Adipocyte (in vitro differentiated cells): ENCODE data around the gene DNAJC16.

Experiments
- DNase-seq: peaks from one replicate; pipeline ENCODE4 v3.0.0-alpha.2; 2015; ENCODE audit warnings: low read depth
- H3K27me3 ChIP-seq: replicated peaks from 2 replicates; pipeline ENCODE4 v1.7.0; 2013; ENCODE audit warnings: mild to moderate bottlenecking, low read length, moderate library complexity; ENCODE audit not compliant: control insufficient read depth, insufficient read depth
- H3K36me3 ChIP-seq: 2 replicates; pipeline ENCODE4 v1.7.0; 2013; ENCODE audit warnings: low read length, mild to moderate bottlenecking, moderate library complexity; ENCODE audit not compliant: control insufficient read depth, insufficient read depth, severe bottlenecking
- H3K4me1 ChIP-seq: 2 replicates; pipeline ENCODE4 v1.7.0; 2013; ENCODE audit warnings: mild to moderate bottlenecking, low read length, moderate library complexity; ENCODE audit not compliant: control insufficient read depth, insufficient read depth
- H3K4me3 ChIP-seq: 2 replicates; pipeline ENCODE4 v1.7.0; 2013; ENCODE audit warnings: mild to moderate bottlenecking, low read length, moderate library complexity
- H3K9ac ChIP-seq: 2 replicates; pipeline ENCODE4 v1.7.0; 2013; ENCODE audit warnings: mild to moderate bottlenecking, low read length, moderate library complexity
- H3K9me3 ChIP-seq: 2 replicates; pipeline ENCODE4 v1.7.0; 2013; ENCODE audit warnings: mild to moderate bottlenecking, low read length, moderate library complexity; ENCODE audit not compliant: control insufficient read depth

DNAJC16 gene

GRCh38 chr1:15617173-15618076, 90.8 kb downstream of the DNAJC16 start, which contains the start of gene DDI2:
Gene DDI2, plus strand, starts transcription at chr1:15617458. Its CDS starts 213 bp downstream, at chr1:15617671.
- Histone ChIP-seq H3K36me3 (no peaks in the 10 kb centered on the region), H3K4me3 (peak within 1 kb of the TSS; percentile 99), H3K4me1 (peaks cover 50% of the 10 kb centered on the region), H3K9me3 (no peaks in the 10 kb centered on the region), H3K9ac (peak within 1 kb of the TSS; percentile 100), H3K27me3 (no peaks in the 10 kb centered on the region)
- peak; percentile 99 for DNase-seq

- H3K27me3 ChIP-seq, result no peaks in the 10 kb centered on the region
- no peaks in the 10 kb centered on the region for H3K36me3 ChIP-seq
- peak overlapping the region; percentile 99 for H3K4me3 ChIP-seq
- peaks cover 57% of the 10 kb centered on the region for H3K4me1 ChIP-seq
- H3K9ac ChIP-seq, result peak overlapping the region; percentile 100
- no peaks in the 10 kb centered on the region for H3K9me3 ChIP-seq
- DNase-seq, result no peak
Measured at GRCh38 chr1:15618077-15618654, 91.5 kb downstream of the DNAJC16 start.

GRCh38 chr1:15618655-15619525, 92.2 kb downstream of the DNAJC16 start:
- no peaks in the 10 kb centered on the region for H3K27me3 ChIP-seq
- no peaks in the 10 kb centered on the region for H3K9me3 ChIP-seq
- H3K9ac ChIP-seq, result peak overlapping the region; percentile 100
- peak; percentile 94 for DNase-seq
- peak overlapping the region; percentile 99 for H3K4me3 ChIP-seq
- peaks cover 57% of the 10 kb centered on the region for H3K4me1 ChIP-seq
- H3K36me3 ChIP-seq, result no peaks in the 10 kb centered on the region

GRCh38 chr1:15620155-15620545, 93.5 kb downstream of the DNAJC16 start:
- H3K36me3 ChIP-seq, result peaks cover 3% of the 10 kb centered on the region
- H3K9ac ChIP-seq, result no peak overlapping the region
- H3K4me3 ChIP-seq, result peak overlapping the region; percentile 99
- DNase-seq, result peak; percentile 40
- H3K9me3 ChIP-seq, result no peaks in the 10 kb centered on the region
- H3K27me3 ChIP-seq, result no peaks in the 10 kb centered on the region
- peaks cover 61% of the 10 kb centered on the region for H3K4me1 ChIP-seq

GRCh38 chr1:15620902-15621682, 94.4 kb downstream of the DNAJC16 start:
- Histone ChIP-seq H3K4me1 (peaks cover 51% of the 10 kb centered on the region), H3K4me3 (peak overlapping the region; percentile 99), H3K27me3 (no peaks in the 10 kb centered on the region), H3K36me3 (peaks cover 3% of the 10 kb centered on the region), H3K9me3 (no peaks in the 10 kb centered on the region), H3K9ac (peak overlapping the region; percentile 21)
- DNase-seq, result no peak

GRCh38 chr1:15621975-15622374, 95.3 kb downstream of the DNAJC16 start:
- no peaks in the 10 kb centered on the region for H3K27me3 ChIP-seq
- peak overlapping the region; percentile 25 for H3K4me3 ChIP-seq
- peak overlapping the region; percentile 8 for H3K9ac ChIP-seq
- no peaks in the 10 kb centered on the region for H3K9me3 ChIP-seq
- peaks cover 46% of the 10 kb centered on the region for H3K4me1 ChIP-seq
- peaks cover 10% of the 10 kb centered on the region for H3K36me3 ChIP-seq
- DNase-seq, result peak; percentile 18

- no peak for DNase-seq
- H3K4me1 ChIP-seq, result peaks cover 54% of the 10 kb centered on the region
- H3K36me3 ChIP-seq, result peaks cover 17% of the 10 kb centered on the region
- no peak overlapping the region for H3K4me3 ChIP-seq
- no peaks in the 10 kb centered on the region for H3K9me3 ChIP-seq
- no peaks in the 10 kb centered on the region for H3K27me3 ChIP-seq
- no peak overlapping the region for H3K9ac ChIP-seq
Measured at GRCh38 chr1:15622712-15623373, 96.2 kb downstream of the DNAJC16 start.

- no peaks in the 10 kb centered on the region for H3K27me3 ChIP-seq
- DNase-seq, result no peak
- peaks cover 23% of the 10 kb centered on the region for H3K36me3 ChIP-seq
- H3K9ac ChIP-seq, result no peak overlapping the region
- H3K4me3 ChIP-seq, result no peak overlapping the region
- H3K4me1 ChIP-seq, result peaks cover 60% of the 10 kb centered on the region
- no peaks in the 10 kb centered on the region for H3K9me3 ChIP-seq
Measured at GRCh38 chr1:15623435-15623834, 96.8 kb downstream of the DNAJC16 start.

- no peak for DNase-seq
- H3K4me3 ChIP-seq, result no peak overlapping the region
- H3K4me1 ChIP-seq, result peaks cover 63% of the 10 kb centered on the region
- no peaks in the 10 kb centered on the region for H3K9me3 ChIP-seq
- H3K27me3 ChIP-seq, result no peaks in the 10 kb centered on the region
- peaks cover 30% of the 10 kb centered on the region for H3K36me3 ChIP-seq
- H3K9ac ChIP-seq, result no peak overlapping the region
Measured at GRCh38 chr1:15624133-15624714, 97.6 kb downstream of the DNAJC16 start.
